DMS53 (cell line): ENCODE measurements around the gene ITGA6.
A peak's percentile ranks its signal among the peaks of the same experiment; 100 is the strongest.

Experiments
- DNase-seq: peaks from one replicate; lab custom pipeline; 2025; lab: John Stamatoyannopoulos, UW

The ITGA6 gene

GRCh38 chr2:172465417-172466334 lies 38.3 kb downstream of the ITGA6 start:
- DNase-seq, result peak; percentile 96

- no peak for DNase-seq
These were observed 40.0 kb downstream of the ITGA6 start for GRCh38 chr2:172467382-172467781.

- no peak for DNase-seq
These were observed 43.9 kb downstream of the ITGA6 start for GRCh38 chr2:172470958-172471922.

- DNase-seq, result no peak
These were observed 45.2 kb downstream of the ITGA6 start for GRCh38 chr2:172472446-172473033.

GRCh38 chr2:172473167-172473566 lies 45.8 kb downstream of the ITGA6 start:
- no peak for DNase-seq

- DNase-seq, result no peak
These were observed 51.0 kb downstream of the ITGA6 start for GRCh38 chr2:172478353-172478752.

GRCh38 chr2:172480301-172481218 lies 53.2 kb downstream of the ITGA6 start:
- DNase-seq, result no peak

GRCh38 chr2:172481507-172482262 lies 54.3 kb downstream of the ITGA6 start:
- no peak for DNase-seq

- DNase-seq, result peak; percentile 54
These were observed 56.9 kb downstream of the ITGA6 start for GRCh38 chr2:172484253-172484652.

- DNase-seq, result no peak
These were observed 57.3 kb downstream of the ITGA6 start for GRCh38 chr2:172484706-172485105.

- DNase-seq, result no peak
These were observed 61.2 kb downstream of the ITGA6 start for GRCh38 chr2:172488556-172488955.

GRCh38 chr2:172489681-172490080 lies 62.3 kb downstream of the ITGA6 start:
- no peak for DNase-seq

- DNase-seq, result no peak
These were observed 68.8 kb downstream of the ITGA6 start for GRCh38 chr2:172496160-172496608.

- no peak for DNase-seq
These were observed 79.8 kb downstream of the ITGA6 start for GRCh38 chr2:172507199-172507598.

GRCh38 chr2:172510088-172510487 lies 82.7 kb downstream of the ITGA6 start:
- no peak for DNase-seq

- no peak for DNase-seq
These were observed 83.2 kb downstream of the ITGA6 start for GRCh38 chr2:172510548-172510947.

- no peak for DNase-seq
These were observed 85.6 kb downstream of the ITGA6 start for GRCh38 chr2:172512810-172513523.

- no peak for DNase-seq
These were observed 86.1 kb downstream of the ITGA6 start for GRCh38 chr2:172513524-172513900.

GRCh38 chr2:172513935-172514586 lies 86.7 kb downstream of the ITGA6 start:
- no peak for DNase-seq
